ENCODE results near the gene HMCN2. TPM values are rescaled to one million over a fixed set of nuclear protein-coding genes. Genes with fewer than 3 reads are reported as not detected.

The HMCN2 gene
- under 1 TPM; 0.83 to 0.89 (median 0.86) TPM for polyA plus RNA-seq (ENCODE audit: insufficient read length in 3 of 3)

- no peak for DNase-seq (ENCODE audit: low read depth in 3 of 3, low spot score in 2 of 3)
These were observed at the start of gene HMCN2 for GRCh38 chr9:130265431-130266235. TSS of gene HMCN2 (plus strand) at chr9:130265760. CDS start at chr9:130265879, 119 bp downstream.

GRCh38 chr9:130217838-130218237, 47.7 kb upstream of the HMCN2 start:
- no peak for DNase-seq (ENCODE audit: low read depth in 3 of 3, low spot score in 2 of 3)

- DNase-seq (ENCODE audit: low read depth in 3 of 3, low spot score in 2 of 3), result no peak
These were observed 45.9 kb upstream of the HMCN2 start for GRCh38 chr9:130219661-130220096.

- DNase-seq (ENCODE audit: low read depth in 3 of 3, low spot score in 2 of 3), result peak; percentile 70 to 82 (median 70)
These were observed 45.2 kb upstream of the HMCN2 start for GRCh38 chr9:130220352-130220751.

- no peak for DNase-seq (ENCODE audit: low read depth in 3 of 3, low spot score in 2 of 3)
These were observed 42.7 kb upstream of the HMCN2 start for GRCh38 chr9:130222833-130223232.

GRCh38 chr9:130225071-130225470, 40.5 kb upstream of the HMCN2 start:
- DNase-seq (ENCODE audit: low read depth in 3 of 3, low spot score in 2 of 3), result no peak

GRCh38 chr9:130225586-130225985, 40.0 kb upstream of the HMCN2 start:
- DNase-seq (ENCODE audit: low read depth in 3 of 3, low spot score in 2 of 3), result no peak

- DNase-seq (ENCODE audit: low read depth in 3 of 3, low spot score in 2 of 3), result no peak
These were observed 39.4 kb upstream of the HMCN2 start for GRCh38 chr9:130226112-130226511.

- DNase-seq (ENCODE audit: low read depth in 3 of 3, low spot score in 2 of 3), result no peak
These were observed 37.7 kb upstream of the HMCN2 start for GRCh38 chr9:130227833-130228232.

- DNase-seq (ENCODE audit: low read depth in 3 of 3, low spot score in 2 of 3), result no peak
These were observed 35.8 kb upstream of the HMCN2 start for GRCh38 chr9:130229759-130230158.

- DNase-seq (ENCODE audit: low read depth in 3 of 3, low spot score in 2 of 3), result no peak
These were observed 34.9 kb upstream of the HMCN2 start for GRCh38 chr9:130230631-130231030.

GRCh38 chr9:130232899-130233586, 32.5 kb upstream of the HMCN2 start:
- no peak for DNase-seq (ENCODE audit: low read depth in 3 of 3, low spot score in 2 of 3)

GRCh38 chr9:130233587-130233945, 32.0 kb upstream of the HMCN2 start:
- DNase-seq (ENCODE audit: low read depth in 3 of 3, low spot score in 2 of 3), result no peak

GRCh38 chr9:130234340-130235260, 31.0 kb upstream of the HMCN2 start:
- no peak for DNase-seq (ENCODE audit: low read depth in 3 of 3, low spot score in 2 of 3)

- DNase-seq (ENCODE audit: low read depth in 3 of 3, low spot score in 2 of 3), result no peak
These were observed 29.8 kb upstream of the HMCN2 start for GRCh38 chr9:130235558-130236435.

GRCh38 chr9:130236436-130236985, 29.0 kb upstream of the HMCN2 start:
- DNase-seq (ENCODE audit: low read depth in 3 of 3, low spot score in 2 of 3), result no peak

GRCh38 chr9:130237076-130237475, 28.5 kb upstream of the HMCN2 start:
- DNase-seq (ENCODE audit: low read depth in 3 of 3, low spot score in 2 of 3), result no peak

- no peak for DNase-seq (ENCODE audit: low read depth in 3 of 3, low spot score in 2 of 3)
These were observed 27.6 kb upstream of the HMCN2 start for GRCh38 chr9:130237763-130238524.

GRCh38 chr9:130239363-130239695, 26.2 kb upstream of the HMCN2 start:
- DNase-seq (ENCODE audit: low read depth in 3 of 3, low spot score in 2 of 3), result no peak

Data from right renal cortex interstitium (tissue), 3 donors.